HG02884 (cell line): Measurements from ENCODE around the gene TSGA10IP.
A peak's percentile ranks its signal among the peaks of the same experiment; 100 is the strongest.

Source experiments
- ATAC-seq: cut with Tn5 transposase; IDR thresholded peaks from one replicate; pipeline ENCODE4 v1.9.1; 2021; ENCODE audit warnings: mild to moderate bottlenecking, moderate library complexity; ENCODE audit not compliant: unreplicated experiment

Gene TSGA10IP

GRCh38 chr11:65917434-65918210 lies 27.7 kb upstream of the TSGA10IP start:
- ATAC-seq, result no peak

- ATAC-seq, result peak; percentile 43
These were observed 26.8 kb upstream of the TSGA10IP start, which contains the start of gene C11orf68 for GRCh38 chr11:65918211-65919140. TSS of gene C11orf68 (minus strand) at chr11:65919062. CDS start at chr11:65919031, 31 bp downstream.

- peak; percentile 82 for ATAC-seq
These were observed 26.1 kb upstream of the TSGA10IP start, which contains the start of gene DRAP1 for GRCh38 chr11:65919141-65919572. TSS of gene DRAP1 (plus strand) at chr11:65919426. CDS start at chr11:65919502, 76 bp downstream.

GRCh38 chr11:65919573-65920371 lies 25.5 kb upstream of the TSGA10IP start:
- ATAC-seq, result peak; percentile 35

GRCh38 chr11:65920372-65920802 lies 24.9 kb upstream of the TSGA10IP start:
- ATAC-seq, result no peak

- no peak for ATAC-seq
These were observed 24.2 kb upstream of the TSGA10IP start for GRCh38 chr11:65921033-65921555.

GRCh38 chr11:65921876-65922275 lies 23.4 kb upstream of the TSGA10IP start:
- ATAC-seq, result no peak

- no peak for ATAC-seq
These were observed 22.7 kb upstream of the TSGA10IP start for GRCh38 chr11:65922565-65922964.

- ATAC-seq, result no peak
These were observed 19.9 kb upstream of the TSGA10IP start for GRCh38 chr11:65925397-65925796.

- ATAC-seq, result peak; percentile 52
These were observed 17.3 kb upstream of the TSGA10IP start for GRCh38 chr11:65927904-65928397.

GRCh38 chr11:65928667-65929066 lies 16.6 kb upstream of the TSGA10IP start:
- ATAC-seq, result no peak

- no peak for ATAC-seq
These were observed 13.3 kb upstream of the TSGA10IP start for GRCh38 chr11:65931773-65932557.

- ATAC-seq, result no peak
These were observed 12.7 kb upstream of the TSGA10IP start for GRCh38 chr11:65932558-65932919.

- no peak for ATAC-seq
These were observed 11.3 kb upstream of the TSGA10IP start for GRCh38 chr11:65934014-65934413.

- ATAC-seq, result no peak
These were observed 7.5 kb upstream of the TSGA10IP start for GRCh38 chr11:65937766-65938165.

- ATAC-seq, result no peak
These were observed 3.5 kb upstream of the TSGA10IP start for GRCh38 chr11:65941720-65942310.

GRCh38 chr11:65942531-65942930 lies 2.7 kb upstream of the TSGA10IP start:
- ATAC-seq, result no peak

GRCh38 chr11:65944191-65944590 lies 1.1 kb upstream of the TSGA10IP start:
- no peak for ATAC-seq

GRCh38 chr11:65944767-65945166 lies 513 bp upstream of the TSGA10IP start:
- no peak for ATAC-seq
